CD4-positive, alpha-beta T cell treated with Interleukin-4 for 4 hours (primary cell): ENCODE measurements around the gene CUL1.

Experiments used
- DNase-seq: peaks from one replicate; pipeline ENCODE4 v3.0.0-alpha.2; 2020

Gene CUL1

GRCh38 chr7:148811892-148812291, 113.2 kb downstream of the CUL1 start:
- no peak for DNase-seq

- no peak for DNase-seq
Observed at GRCh38 chr7:148813890-148814289, 115.2 kb downstream of the CUL1 start.

- no peak for DNase-seq
Observed at GRCh38 chr7:148814922-148815559, 116.3 kb downstream of the CUL1 start.

- DNase-seq, result no peak
Observed at GRCh38 chr7:148815612-148816011, 116.9 kb downstream of the CUL1 start.

GRCh38 chr7:148819697-148820360, 121.1 kb downstream of the CUL1 start:
- no peak for DNase-seq

GRCh38 chr7:148821422-148821821, 122.7 kb downstream of the CUL1 start:
- DNase-seq, result no peak

- DNase-seq, result no peak
Observed at GRCh38 chr7:148824864-148825263, 126.2 kb downstream of the CUL1 start.

GRCh38 chr7:148825338-148825737, 126.6 kb downstream of the CUL1 start:
- DNase-seq, result no peak

GRCh38 chr7:148828965-148829364, 130.3 kb downstream of the CUL1 start:
- no peak for DNase-seq

- no peak for DNase-seq
Observed at GRCh38 chr7:148830897-148831692, 132.4 kb downstream of the CUL1 start.

GRCh38 chr7:148831782-148832181, 133.1 kb downstream of the CUL1 start:
- no peak for DNase-seq

- no peak for DNase-seq
Observed at GRCh38 chr7:148834605-148835004, 135.9 kb downstream of the CUL1 start.

- DNase-seq, result no peak
Observed at GRCh38 chr7:148835854-148836253, 137.2 kb downstream of the CUL1 start.

GRCh38 chr7:148838905-148839304, 140.2 kb downstream of the CUL1 start:
- DNase-seq, result peak; percentile 44

GRCh38 chr7:148847815-148848734, 149.4 kb downstream of the CUL1 start:
- DNase-seq, result no peak

GRCh38 chr7:148849393-148850098, 150.8 kb downstream of the CUL1 start:
- no peak for DNase-seq

GRCh38 chr7:148850564-148850963, 151.9 kb downstream of the CUL1 start:
- DNase-seq, result no peak
